Gastrocnemius medialis (tissue), 4 donors: ENCODE measurements around the gene RNF125. TPM values are rescaled to one million over a fixed set of nuclear protein-coding genes. Genes with fewer than 3 reads are reported as not detected.

Source experiments
- ATAC-seq, 2 donors: fragments of 150-250 bp; one replicate each; pipeline ENCODE4 v1.9.1; 2016
- DNase-seq, 2 donors: peaks; one replicate each; pipeline ENCODE4 v3.0.0-alpha.2; 2019
- H3K27ac ChIP-seq, 4 donors: fragments of 200-600 bp; sonication (generic); 1 replicate in 1 of 4; 2 replicates in 3 of 4; pipeline ENCODE4 v1.5.1; 2016 to 2018; ENCODE audit warnings: mild to moderate bottlenecking in 2 of 4, moderate library complexity in 1 of 4
- H3K27me3 ChIP-seq, 3 donors: fragments of 200-600 bp; sonication (generic) in 2 of 3; 1 replicate in 1 of 3; 2 replicates in 2 of 3; pipeline versions ENCODE4 v1.5.1 to v1.6.0; 2016 to 2019; ENCODE audit warnings: mild to moderate bottlenecking in 1 of 3, moderate library complexity in 1 of 3
- H3K36me3 ChIP-seq, 2 donors: fragments of 200-600 bp; sonication (generic) in 1 of 2; one replicate each; pipeline ENCODE4 v1.5.1; 2017 to 2018
- H3K4me1 ChIP-seq, 2 donors: fragments of 200-600 bp; sonication (generic) in 1 of 2; one replicate each; pipeline ENCODE4 v1.5.1; 2016 to 2017; ENCODE audit warnings: mild to moderate bottlenecking in 2 of 2
- H3K4me3 ChIP-seq, 4 donors: fragments of 200-600 bp; sonication (generic) in 3 of 4; 1 replicate in 1 of 4; 2 replicates in 3 of 4; pipeline ENCODE4 v1.5.1; 2016 to 2019; ENCODE audit warnings: mild to moderate bottlenecking in 2 of 4
- H3K9me3 ChIP-seq, 3 donors: fragments of 200-600 bp; sonication (generic) in 2 of 3; 1 replicate in 1 of 3; 2 replicates in 2 of 3; pipeline ENCODE4 v1.5.1; 2016 to 2019
- CTCF ChIP-seq, 5 experiments: fragments of 450-650 bp in 3 of 5; fragments of 200-600 bp in 2 of 5; sonication (generic) in 2 of 5; IDR thresholded peaks in 4 of 5; conservative IDR thresholded peaks in 1 of 5; 1 replicate in 4 of 5; 2 replicates in 1 of 5; pipeline ENCODE4 v1.5.1; 2016 to 2019; ENCODE audit warnings: antibody characterized with exemption in 5 of 5, mild to moderate bottlenecking in 3 of 5, moderate library complexity in 3 of 5
- POLR2A ChIP-seq, 2 donors: fragments of 450-650 bp; IDR thresholded peaks; one replicate each; pipeline ENCODE4 v1.6.1; 2017; ENCODE audit warnings: antibody characterized with exemption in 2 of 2, mild to moderate bottlenecking in 2 of 2, moderate library complexity in 2 of 2
- in situ Hi-C, 4 donors: fragments of 200-750 bp; cut with MboI; loops; one replicate each; pipeline versions ENCODE4 v1.15.0 to v1.8.0; 2017; ENCODE audit warnings: low sequenced_read_pairs in 4 of 4
- intact Hi-C: fragments of 100-400 bp; cut with DNase I; formaldehyde crosslinking; loops from one replicate; pipeline ENCODE4 v1.15.1; 2023; ENCODE audit warnings: low total_unique reads
- total RNA-seq, 4 donors: library from RNA; depleted of rRNA; stranded (reverse); fragments of >200 nt; gene quantifications; one replicate each; pipeline versions ENCODE4 v1.1.0 to v1.2.3, GENCODE V29; 2016

RNF125 gene
- total RNA-seq, 4 donors from 2014 or later, result 0.85 to 6.4 (median 3.1) TPM

GRCh38 chr18:32042337-32042736 lies 23.7 kb downstream of the RNF125 start:
- in situ Hi-C loops, result no loop called here
- ATAC-seq, result no peak
- H3K27ac ChIP-seq, result no peak overlapping the region
- H3K9me3 ChIP-seq, result no peaks in the 10 kb centered on the region
- H3K4me1 ChIP-seq, result no peaks in the 10 kb centered on the region
- no peak overlapping the region for H3K4me3 ChIP-seq
- TF ChIP-seq POLR2A (IDR thresholded peaks at IDR 0.05), result no peak
- no peak for TF ChIP-seq CTCF (IDR thresholded peaks at IDR 0.05 in 4 of 5, conservative IDR thresholded peaks at IDR 0.05 in 1 of 5)
- peaks cover 0 to 4% of the 10 kb centered on the region in 2 donors for H3K36me3 ChIP-seq
- no peaks in the 10 kb centered on the region for H3K27me3 ChIP-seq
- no peak for DNase-seq
- intact Hi-C loops, result no loop called here

DNA sequence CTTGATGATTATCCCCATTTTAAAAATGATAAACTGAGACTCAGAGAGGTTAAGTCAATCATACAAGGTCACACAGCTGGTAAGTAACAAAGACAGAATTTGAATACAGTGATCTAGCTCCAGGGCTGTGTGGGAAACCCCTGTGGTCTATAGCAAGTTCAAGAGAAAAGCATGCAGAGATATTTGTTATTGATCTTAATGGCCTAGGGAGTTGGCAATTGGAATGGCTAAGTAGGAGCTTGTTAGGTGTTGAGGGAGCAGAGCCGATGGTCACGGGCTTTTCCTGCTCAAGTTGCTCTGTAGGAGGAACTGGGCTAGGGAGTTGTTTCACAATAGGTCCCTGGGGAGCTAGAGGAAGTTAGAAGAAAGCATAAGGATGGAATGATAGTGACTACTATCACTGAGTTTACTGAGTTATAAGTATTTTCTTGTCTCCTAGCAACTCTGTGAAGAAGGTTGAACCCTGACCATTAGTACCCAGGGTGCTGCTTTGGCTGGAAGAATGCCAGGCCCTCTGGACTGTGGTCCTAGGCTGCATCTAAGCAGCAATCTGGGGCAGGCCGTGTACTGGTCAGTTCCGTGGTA lies 30.0 kb downstream of the RNF125 start:
- DNase-seq (peak; percentile 19 to 41), ATAC-seq (peak; percentile 61 to 66)
- in situ Hi-C loops, result no loop called here
- Histone ChIP-seq H3K4me3 (no peak overlapping the region), H3K27ac (peak overlapping the region in 3 of 4 donors; percentile 32 to 56 (median 37)), H3K36me3 (no peaks in the 10 kb centered on the region), H3K27me3 (no peaks in the 10 kb centered on the region), H3K9me3 (no peaks in the 10 kb centered on the region), H3K4me1 (peaks cover 0 to 3% of the 10 kb centered on the region in 2 donors)
- TF ChIP-seq POLR2A (IDR thresholded peaks at IDR 0.05) (no peak), CTCF (IDR thresholded peaks at IDR 0.05 in 4 of 5, conservative IDR thresholded peaks at IDR 0.05 in 1 of 5) (no peak)
- intact Hi-C loops, result no loop called here

GRCh38 chr18:32049393-32050171 lies 31.0 kb downstream of the RNF125 start:
- no peaks in the 10 kb centered on the region for H3K36me3 ChIP-seq
- TF ChIP-seq CTCF (IDR thresholded peaks at IDR 0.05 in 4 of 5, conservative IDR thresholded peaks at IDR 0.05 in 1 of 5) (no peak), POLR2A (IDR thresholded peaks at IDR 0.05) (no peak)
- H3K27me3 ChIP-seq, result no peaks in the 10 kb centered on the region
- H3K4me1 ChIP-seq, result peaks cover 0 to 3% of the 10 kb centered on the region in 2 donors
- H3K4me3 ChIP-seq, result no peak overlapping the region
- DNase-seq (peak; percentile 8 to 28), ATAC-seq (peak in 1 of 2 donors; percentile 19)
- intact Hi-C loops (no loop called here), in situ Hi-C loops (no loop called here)
- H3K27ac ChIP-seq, result peak overlapping the region in 2 of 4 donors; percentile 37 to 41
- no peaks in the 10 kb centered on the region for H3K9me3 ChIP-seq

- in situ Hi-C loops (no loop called here), intact Hi-C loops (no loop called here)
- no peak overlapping the region for H3K27ac ChIP-seq
- DNase-seq (no peak), ATAC-seq (no peak)
- H3K4me1 ChIP-seq, result no peaks in the 10 kb centered on the region
- no peak for TF ChIP-seq CTCF (IDR thresholded peaks at IDR 0.05 in 4 of 5, conservative IDR thresholded peaks at IDR 0.05 in 1 of 5)
- H3K9me3 ChIP-seq, result no peaks in the 10 kb centered on the region
- no peaks in the 10 kb centered on the region for H3K27me3 ChIP-seq
- no peaks in the 10 kb centered on the region for H3K36me3 ChIP-seq
- no peak overlapping the region for H3K4me3 ChIP-seq
These were observed 38.2 kb downstream of the RNF125 start for GRCh38 chr18:32056613-32057358.
